ENCODE measurements around the gene SORCS2.

- no peak for TF ChIP-seq CTCF (optimal IDR thresholded peaks at IDR 0.05 in 1 of 3, IDR thresholded peaks at IDR 0.05 in 1 of 3, conservative IDR thresholded peaks at IDR 0.05 in 1 of 3; ENCODE audit: extremely low read depth in 1 of 3, insufficient read depth in 2 of 3, low read length in 3 of 3)
- TF ChIP-seq EZH2 (IDR thresholded peaks at IDR 0.05; ENCODE audit: low read length): no peak
Observed at GRCh38 chr4:7584098-7584497, 391.8 kb downstream of the SORCS2 start.

Measured in keratinocyte (primary cell).